ENCODE data around the gene NRM.

GRCh38 chr6:30672445-30673253, 18.1 kb downstream of the NRM start, which contains the start of gene DHX16:
- TF ChIP-seq, protein P1, sequence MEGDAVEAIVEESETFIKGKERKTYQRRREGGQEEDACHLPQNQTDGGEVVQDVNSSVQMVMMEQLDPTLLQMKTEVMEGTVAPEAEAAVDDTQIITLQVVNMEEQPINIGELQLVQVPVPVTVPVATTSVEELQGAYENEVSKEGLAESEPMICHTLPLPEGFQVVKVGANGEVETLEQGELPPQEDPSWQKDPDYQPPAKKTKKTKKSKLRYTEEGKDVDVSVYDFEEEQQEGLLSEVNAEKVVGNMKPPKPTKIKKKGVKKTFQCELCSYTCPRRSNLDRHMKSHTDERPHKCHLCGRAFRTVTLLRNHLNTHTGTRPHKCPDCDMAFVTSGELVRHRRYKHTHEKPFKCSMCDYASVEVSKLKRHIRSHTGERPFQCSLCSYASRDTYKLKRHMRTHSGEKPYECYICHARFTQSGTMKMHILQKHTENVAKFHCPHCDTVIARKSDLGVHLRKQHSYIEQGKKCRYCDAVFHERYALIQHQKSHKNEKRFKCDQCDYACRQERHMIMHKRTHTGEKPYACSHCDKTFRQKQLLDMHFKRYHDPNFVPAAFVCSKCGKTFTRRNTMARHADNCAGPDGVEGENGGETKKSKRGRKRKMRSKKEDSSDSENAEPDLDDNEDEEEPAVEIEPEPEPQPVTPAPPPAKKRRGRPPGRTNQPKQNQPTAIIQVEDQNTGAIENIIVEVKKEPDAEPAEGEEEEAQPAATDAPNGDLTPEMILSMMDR (IDR thresholded peaks at IDR 0.05; ENCODE audit: poor library complexity) = peak; percentile 99
- no peak for TF ChIP-seq EZH2 (IDR thresholded peaks at IDR 0.05; ENCODE audit: borderline replicate concordance)

Data from hepatocyte (in vitro differentiated cells).